AG04450 (cell line): ENCODE data around the gene ELAC2. TPM values are rescaled to one million over a fixed set of nuclear protein-coding genes. Genes with fewer than 3 reads are reported as not detected.

ENCODE experiments used
- CTCF ChIA-PET: fragments of 300-600, 350-600 bp; formaldehyde crosslinking; extraction: SDS; loops from one replicate; lab custom pipeline; 2022; ENCODE audit warnings: antibody characterized with exemption, inconsistent platforms; lab: Charles Lee
- POLR2A ChIA-PET: fragments of 350-600 bp; formaldehyde crosslinking; extraction: SDS; loops from one replicate; lab custom pipeline; 2021; ENCODE audit warnings: antibody characterized with exemption, inconsistent platforms; lab: Yijun Ruan, JAX
- DNase-seq: peaks from one replicate; pipeline ENCODE4 v3.0.0-alpha.2; 2011; ENCODE audit warnings: low read depth, low spot score
- H3K27ac ChIP-seq: one replicate; pipeline ENCODE4 v1.5.1; 2012; ENCODE audit warnings: low read depth, low read length, control low read depth
- H3K27me3 ChIP-seq: one replicate; pipeline ENCODE4 v1.6.0; 2012; ENCODE audit warnings: low read length; ENCODE audit not compliant: control insufficient read depth, insufficient read depth
- H3K4me3 ChIP-seq: 2 replicates; pipeline ENCODE4 v1.5.1; 2011; ENCODE audit warnings: mild to moderate bottlenecking, low read depth, low read length, control low read depth
- H3K9me3 ChIP-seq: 2 replicates; pipeline ENCODE4 v1.5.1; 2012; ENCODE audit warnings: low read length; ENCODE audit not compliant: control insufficient read depth, insufficient read depth
- polyA plus RNA-seq: library from polyadenylated mRNA; depleted of rRNA; stranded (reverse); fragments of >200 nt; gene quantifications from 2 replicates; pipeline ENCODE4 v1.2.3, GENCODE V29; 2011
- TF ChIP-seq, protein P1 (sequence below): IDR thresholded peaks from 2 replicates; pipeline ENCODE4 v1.5.1; 2011; ENCODE audit warnings: low read depth, low read length, control low read depth, inconsistent platforms

Gene ELAC2
- polyA plus RNA-seq, 1 experiment, result 41.0 TPM

DNA sequence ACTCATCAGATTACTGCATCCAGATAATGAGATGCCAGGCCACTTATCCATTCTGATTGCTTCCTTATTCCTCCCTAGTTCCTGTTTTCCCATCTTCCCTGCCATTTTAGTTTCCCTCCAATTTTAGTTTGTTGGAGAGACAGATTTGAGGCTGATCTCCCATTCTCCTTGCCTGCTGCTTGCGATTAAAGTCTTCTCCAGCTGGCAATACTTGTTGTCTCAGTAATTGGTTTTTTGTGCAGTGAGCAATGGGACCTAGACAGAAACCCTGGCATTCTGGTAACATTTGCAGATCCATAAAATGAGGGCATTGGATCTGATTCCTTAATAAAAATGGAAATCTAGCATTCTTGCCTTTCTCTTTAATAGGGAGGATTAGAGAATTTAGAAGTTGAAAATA lies 17.6 kb upstream of the ELAC2 start:
- ChIA-PET CTCF (no interaction called here), POLR2A (no interaction called here)
- no peak for DNase-seq
- TF ChIP-seq, protein P1, sequence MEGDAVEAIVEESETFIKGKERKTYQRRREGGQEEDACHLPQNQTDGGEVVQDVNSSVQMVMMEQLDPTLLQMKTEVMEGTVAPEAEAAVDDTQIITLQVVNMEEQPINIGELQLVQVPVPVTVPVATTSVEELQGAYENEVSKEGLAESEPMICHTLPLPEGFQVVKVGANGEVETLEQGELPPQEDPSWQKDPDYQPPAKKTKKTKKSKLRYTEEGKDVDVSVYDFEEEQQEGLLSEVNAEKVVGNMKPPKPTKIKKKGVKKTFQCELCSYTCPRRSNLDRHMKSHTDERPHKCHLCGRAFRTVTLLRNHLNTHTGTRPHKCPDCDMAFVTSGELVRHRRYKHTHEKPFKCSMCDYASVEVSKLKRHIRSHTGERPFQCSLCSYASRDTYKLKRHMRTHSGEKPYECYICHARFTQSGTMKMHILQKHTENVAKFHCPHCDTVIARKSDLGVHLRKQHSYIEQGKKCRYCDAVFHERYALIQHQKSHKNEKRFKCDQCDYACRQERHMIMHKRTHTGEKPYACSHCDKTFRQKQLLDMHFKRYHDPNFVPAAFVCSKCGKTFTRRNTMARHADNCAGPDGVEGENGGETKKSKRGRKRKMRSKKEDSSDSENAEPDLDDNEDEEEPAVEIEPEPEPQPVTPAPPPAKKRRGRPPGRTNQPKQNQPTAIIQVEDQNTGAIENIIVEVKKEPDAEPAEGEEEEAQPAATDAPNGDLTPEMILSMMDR, result no peak
- H3K9me3 ChIP-seq, result no peaks in the 10 kb centered on the region
- H3K27ac ChIP-seq, result no peak overlapping the region
- H3K4me3 ChIP-seq, result no peak overlapping the region
- peaks cover 10% of the 10 kb centered on the region for H3K27me3 ChIP-seq

DNA sequence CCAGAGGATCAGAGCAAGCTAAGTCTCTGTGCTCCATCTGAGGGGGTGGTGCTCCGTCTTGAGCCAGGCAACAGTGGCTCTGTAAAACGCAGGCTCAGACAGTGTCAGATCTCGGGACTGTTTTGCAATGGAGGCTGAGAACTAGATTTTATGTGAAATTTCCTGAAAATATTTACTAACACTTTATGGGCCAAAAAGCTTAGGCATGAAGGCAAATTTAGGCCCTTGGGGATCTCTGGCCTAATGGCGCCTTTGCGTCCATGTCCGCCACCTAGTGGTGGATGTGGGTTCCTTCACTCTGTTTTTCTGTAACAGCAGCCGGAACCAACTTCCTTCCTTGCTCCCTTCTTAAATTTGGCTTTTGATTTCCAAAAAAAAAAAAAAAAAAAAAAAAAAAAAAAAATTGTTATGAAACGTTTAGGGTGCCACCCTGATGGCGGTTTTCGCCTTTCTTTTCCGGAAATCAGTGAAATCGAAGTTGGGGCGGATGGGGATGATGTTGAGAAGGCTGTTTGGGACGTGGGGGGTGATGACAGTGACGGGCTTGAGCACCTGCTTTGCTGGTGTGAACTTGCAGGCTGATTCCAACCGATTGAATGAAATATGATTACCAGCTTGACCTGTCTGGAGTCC lies 14.0 kb upstream of the ELAC2 start:
- H3K4me3 ChIP-seq, result no peak overlapping the region
- CTCF ChIA-PET, result interaction anchor here (0.5 to 4.6 kb wide), 27 partner anchors 8 to 1966 kb away, joined by 3 to 114 read pairs (median 4); partner anchors contain the start of gene ELAC2
- TF ChIP-seq, protein P1, result peak; percentile 87
- H3K9me3 ChIP-seq, result no peaks in the 10 kb centered on the region
- DNase-seq, result peak; percentile 13
- peaks cover 14% of the 10 kb centered on the region for H3K27me3 ChIP-seq
- POLR2A ChIA-PET, result no interaction called here
- H3K27ac ChIP-seq, result no peak overlapping the region

DNA sequence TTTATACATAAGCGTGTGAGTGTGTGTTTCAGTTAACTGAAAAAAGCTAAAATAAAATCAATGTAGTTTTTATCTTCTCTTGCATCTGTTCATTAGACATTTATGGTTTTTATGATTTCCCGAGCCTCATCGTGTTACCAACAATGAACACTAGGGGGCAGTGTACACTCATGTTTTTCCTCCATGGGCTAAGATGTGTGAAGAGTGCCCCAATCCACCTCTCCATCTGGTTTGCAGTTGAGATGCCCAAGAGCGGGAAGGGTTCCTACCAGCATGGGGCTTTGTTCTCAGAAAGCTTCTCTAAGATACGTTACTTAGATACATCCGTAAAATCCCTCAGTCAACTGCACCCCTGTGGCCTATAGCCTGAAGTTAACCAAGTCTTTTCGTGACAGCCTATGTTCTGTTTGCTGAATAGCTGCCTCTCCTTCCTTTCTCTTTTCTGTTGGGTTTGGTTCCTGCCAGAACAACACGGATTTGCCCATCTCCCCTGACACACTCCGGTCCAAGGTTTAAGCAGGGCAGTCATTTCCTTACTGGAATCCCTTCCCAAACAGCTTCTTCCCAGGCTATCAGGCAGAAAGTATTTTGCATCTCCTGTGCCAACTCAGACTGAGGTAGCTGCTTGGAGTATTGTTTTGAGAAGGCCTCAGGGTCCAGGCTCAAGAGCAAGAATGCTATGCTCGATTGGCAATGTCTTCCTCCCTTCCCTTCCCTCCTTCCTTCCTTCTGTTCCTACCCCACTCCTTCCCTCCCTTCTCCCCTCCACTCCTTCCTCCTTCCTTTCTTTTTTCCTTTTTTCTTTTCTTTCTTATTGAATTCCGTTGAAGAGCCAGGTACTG lies 12.9 kb upstream of the ELAC2 start:
- Histone ChIP-seq H3K27ac (no peak overlapping the region), H3K27me3 (peaks cover 15% of the 10 kb centered on the region), H3K4me3 (no peak overlapping the region), H3K9me3 (no peaks in the 10 kb centered on the region)
- TF ChIP-seq, protein P1, result peak; percentile 68
- ChIA-PET POLR2A (interaction anchor here (0.5 to 1.5 kb wide), 2 partner anchors 1270 to 1278 kb away, joined by 3 read pairs; partner anchors contain the start of gene HS3ST3B1), CTCF (interaction anchor here (0.5 to 4.6 kb wide), 55 partner anchors 11 to 1908 kb away, joined by 3 to 114 read pairs (median 4); partner anchors contain the start of gene ELAC2)
- peak; percentile 13 for DNase-seq

DNA sequence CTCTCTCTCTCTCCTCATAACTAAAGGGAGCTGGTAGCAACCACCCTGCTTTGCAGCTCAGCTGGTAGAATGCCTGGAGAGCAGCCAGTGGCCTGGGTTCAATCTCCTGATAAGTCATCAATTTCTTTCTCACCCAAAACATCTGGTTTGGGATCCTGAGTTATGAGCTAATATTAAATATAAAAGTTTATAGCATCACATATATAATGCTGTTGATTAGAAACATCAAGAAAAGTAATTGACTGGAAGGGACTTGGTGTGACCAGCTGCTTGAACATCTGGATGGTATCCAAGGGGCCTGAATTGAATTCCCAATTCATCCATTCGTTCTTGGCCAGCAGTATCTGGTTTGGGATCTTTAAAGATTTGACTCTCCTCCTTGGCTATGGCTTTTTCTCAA lies 12.2 kb upstream of the ELAC2 start:
- DNase-seq, result no peak
- no peaks in the 10 kb centered on the region for H3K9me3 ChIP-seq
- CTCF ChIA-PET, result interaction anchor here (0.6 to 4.6 kb wide), 41 partner anchors 11 to 1959 kb away, joined by 3 to 114 read pairs (median 4); partner anchors contain the start of gene ELAC2
- TF ChIP-seq, protein P1, result no peak; the same call in 1 of the 2 replicates
- H3K27me3 ChIP-seq, result peaks cover 11% of the 10 kb centered on the region
- H3K4me3 ChIP-seq, result no peak overlapping the region
- no peak overlapping the region for H3K27ac ChIP-seq
- POLR2A ChIA-PET, result interaction anchor here (1.5 kb wide), 1 partner anchor 1271 kb away, joined by 3 read pairs; the partner anchor contains the start of gene HS3ST3B1
